Transverse colon (tissue), 4 donors: Measurements from ENCODE around the gene LRSAM1. TPM values are rescaled to one million over a fixed set of nuclear protein-coding genes. Genes with fewer than 3 reads are reported as not detected.
A peak's percentile ranks its signal among the peaks of the same experiment; 100 is the strongest.

Experiments
- DNase-seq: peaks from one replicate; pipeline ENCODE4 v3.0.0-alpha.2; 2019
- H3K27ac ChIP-seq, 4 donors: fragments of 200-600 bp; sonication (generic); 2 replicates each; pipeline ENCODE4 v1.5.1; 2016 to 2018; ENCODE audit warnings: inconsistent platforms in 4 of 4
- H3K27me3 ChIP-seq: fragments of 200-600 bp; sonication (generic); 2 replicates; pipeline ENCODE4 v1.5.1; 2017; ENCODE audit warnings: inconsistent platforms
- H3K36me3 ChIP-seq, 4 donors: fragments of 200-600 bp; sonication (generic); 2 replicates each; pipeline ENCODE4 v1.5.1; 2017 to 2019; ENCODE audit warnings: inconsistent platforms in 4 of 4
- H3K4me1 ChIP-seq, 4 donors: fragments of 200-600 bp; sonication (generic); 2 replicates each; pipeline ENCODE4 v1.5.1; 2017 to 2020; ENCODE audit warnings: inconsistent platforms in 4 of 4
- H3K4me3 ChIP-seq, 4 donors: fragments of 200-600 bp; sonication (generic); 1 replicate in 1 of 4; 2 replicates in 3 of 4; pipeline versions ENCODE4 v1.5.1 to v1.6.1; 2017 to 2019; ENCODE audit warnings: inconsistent platforms in 4 of 4
- H3K9me3 ChIP-seq, 2 donors: fragments of 200-600 bp; sonication (generic); 2 replicates each; pipeline ENCODE4 v1.5.1; 2017 to 2019; ENCODE audit warnings: inconsistent platforms in 2 of 2
- CTCF ChIP-seq, 5 experiments: fragments of 200-600 bp in 3 of 5; fragments of 450-650 bp in 2 of 5; sonication (generic) in 3 of 5; IDR thresholded peaks; 1 replicate in 2 of 5; 2 replicates in 3 of 5; pipeline ENCODE4 v1.5.1; 2016 to 2017; ENCODE audit warnings: antibody characterized with exemption in 5 of 5, inconsistent platforms in 3 of 5, mild to moderate bottlenecking in 2 of 5, moderate library complexity in 1 of 5
- EP300 ChIP-seq: sonication (generic); formaldehyde crosslinking; IDR thresholded peaks from one replicate; pipeline ENCODE4 v1.6.1; 2017; ENCODE audit warnings: antibody characterized with exemption, low read depth
- POLR2A ChIP-seq: fragments of 450-650 bp; IDR thresholded peaks from one replicate; pipeline ENCODE4 v1.6.1; 2016; ENCODE audit warnings: antibody characterized with exemption, mild to moderate bottlenecking, moderate library complexity
- POLR2AphosphoS5 ChIP-seq, 3 donors: sonication (generic); formaldehyde crosslinking; IDR thresholded peaks; one replicate each; pipeline ENCODE4 v1.6.1; 2016; ENCODE audit warnings: antibody characterized with exemption in 3 of 3
- WGBS, 2 donors: methylation state at CpG; one replicate each; pipeline ENCODE4 v1.1.5; 2018; ENCODE audit warnings: low coverage in 1 of 2; 5-methylcytosine and 5-hydroxymethylcytosine counted together
- in situ Hi-C, 4 donors: fragments of 200-750 bp; cut with MboI; loops; one replicate each; pipeline versions ENCODE4 v1.15.0 to v1.15.1; 2017; ENCODE audit warnings: low sequenced_read_pairs in 3 of 4, low pct_ligation_motif_present in 1 of 4, low pct_unique_long_range_greater_than_20kb in 1 of 4
- intact Hi-C: fragments of 100-400 bp; cut with DNase I; formaldehyde crosslinking; loops from one replicate; pipeline ENCODE4 v1.15.1; 2023; ENCODE audit warnings: low total_unique reads
- total RNA-seq, 4 donors: library from RNA; depleted of rRNA; stranded (reverse); fragments of >200 nt; gene quantifications; one replicate each; pipeline ENCODE4 v1.1.0, GENCODE V29; 2016

Gene LRSAM1
- total RNA-seq, 4 donors from 2014 or later = 16.2 to 39.2 (median 26.2) TPM

- intact Hi-C loops = no loop called here
- TF ChIP-seq POLR2AphosphoS5 (IDR thresholded peaks at IDR 0.05) (no peak), CTCF (IDR thresholded peaks at IDR 0.05) (no peak), POLR2A (no peak), EP300 (no peak)
- H3K36me3 ChIP-seq = peaks cover 0 to 8% (median 0%) of the 10 kb centered on the region in 4 donors
- H3K4me1 ChIP-seq = peaks cover 15 to 48% (median 37%) of the 10 kb centered on the region in 4 donors
- no peak for DNase-seq
- peak overlapping the region; percentile 58 to 91 (median 76) for H3K27ac ChIP-seq
- H3K9me3 ChIP-seq = no peaks in the 10 kb centered on the region
- H3K4me3 ChIP-seq = no peak overlapping the region
- no peaks in the 10 kb centered on the region for H3K27me3 ChIP-seq
- in situ Hi-C loops = no loop called here
- WGBS, 2 donors = 89% methylated on average over 6 of the region's 6 CpGs; no CpG with 5 or more reads in 1 of the 2 donors
Measured at GRCh38 chr9:127535396-127535795, 84.1 kb downstream of the LRSAM1 start.

GRCh38 chr9:127535834-127536233 is 84.5 kb downstream of the LRSAM1 start:
- H3K4me1 ChIP-seq = peaks cover 15 to 53% (median 41%) of the 10 kb centered on the region in 4 donors
- no peak for DNase-seq
- in situ Hi-C loops (no loop called here), intact Hi-C loops (no loop called here)
- no peak for TF ChIP-seq POLR2A
- TF ChIP-seq POLR2AphosphoS5 (IDR thresholded peaks at IDR 0.05) = no peak
- TF ChIP-seq CTCF (IDR thresholded peaks at IDR 0.05) = no peak
- no peak for TF ChIP-seq EP300
- peaks cover 0 to 6% (median 0%) of the 10 kb centered on the region in 4 donors for H3K36me3 ChIP-seq
- 61 to 70% methylated on average over 10 to 14 of the region's 14 CpGs for WGBS, 2 donors
- no peaks in the 10 kb centered on the region for H3K9me3 ChIP-seq
- no peaks in the 10 kb centered on the region for H3K27me3 ChIP-seq
- H3K27ac ChIP-seq = peak overlapping the region; percentile 58 to 91 (median 76)
- H3K4me3 ChIP-seq = no peak overlapping the region

- H3K4me1 ChIP-seq = peaks cover 15 to 59% (median 45%) of the 10 kb centered on the region in 4 donors
- H3K36me3 ChIP-seq = no peaks in the 10 kb centered on the region
- intact Hi-C loops = no loop called here
Measured at GRCh38 chr9:127536499-127536898, 85.2 kb downstream of the LRSAM1 start.

DNA sequence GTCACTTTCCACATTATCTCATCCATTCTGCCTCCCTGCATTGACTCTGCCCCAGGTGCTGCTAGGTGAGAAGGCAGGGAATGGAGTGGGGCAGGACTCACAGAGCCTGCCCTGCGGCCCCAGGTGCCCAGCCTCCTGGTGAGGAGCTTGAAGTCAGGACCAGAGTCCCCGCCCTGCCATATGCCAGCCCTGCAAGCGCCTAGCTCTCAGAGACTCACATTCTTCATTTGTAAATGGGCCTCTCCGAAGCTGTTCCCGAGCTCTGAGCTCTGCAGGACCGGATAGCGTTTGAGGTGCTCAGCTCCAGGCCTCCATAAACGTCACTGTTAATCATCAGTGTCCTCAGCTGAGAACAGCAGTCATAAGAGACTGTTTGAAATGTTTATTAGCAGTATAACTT is 85.7 kb downstream of the LRSAM1 start:
- Histone ChIP-seq H3K27me3 (no peaks in the 10 kb centered on the region), H3K27ac (peak overlapping the region; percentile 58 to 91 (median 76))

More at GRCh38 chr9:127536499-127536898, 85.2 kb downstream of the LRSAM1 start:
- no peak for TF ChIP-seq POLR2AphosphoS5 (IDR thresholded peaks at IDR 0.05)
- no peak for TF ChIP-seq POLR2A
- TF ChIP-seq CTCF (IDR thresholded peaks at IDR 0.05) = no peak
- TF ChIP-seq EP300 = no peak
- in situ Hi-C loops = no loop called here
- DNase-seq = no peak
- WGBS, 2 donors = 69% methylated on average over 8 of the region's 8 CpGs; no CpG with 5 or more reads in 1 of the 2 donors
- Histone ChIP-seq H3K9me3 (no peaks in the 10 kb centered on the region), H3K27ac (peak overlapping the region; percentile 58 to 91 (median 76)), H3K4me3 (no peak overlapping the region), H3K27me3 (no peaks in the 10 kb centered on the region)

More for the DNA sequence above, 85.7 kb downstream of the LRSAM1 start:
- H3K4me3 ChIP-seq = no peak overlapping the region
- DNase-seq = peak; percentile 23
- in situ Hi-C loops = no loop called here
- peaks cover 19 to 64% (median 51%) of the 10 kb centered on the region in 4 donors for H3K4me1 ChIP-seq
- intact Hi-C loops = no loop called here
- H3K9me3 ChIP-seq = no peaks in the 10 kb centered on the region
- H3K36me3 ChIP-seq = no peaks in the 10 kb centered on the region
- TF ChIP-seq POLR2AphosphoS5 (IDR thresholded peaks at IDR 0.05) = peak in 1 of 3 donors; percentile 17
- TF ChIP-seq POLR2A = no peak
- TF ChIP-seq CTCF (IDR thresholded peaks at IDR 0.05) = no peak
- no peak for TF ChIP-seq EP300
- WGBS, 2 donors = 19 to 20% methylated on average over 3 to 8 of the region's 8 CpGs
